GM21717 (cell line): Measurements from ENCODE around the gene PABPC1L.

Experiments
- ATAC-seq: cut with Tn5 transposase; IDR thresholded peaks from one replicate; pipeline ENCODE4 v1.9.1; 2021; ENCODE audit warnings: mild to moderate bottlenecking, moderate library complexity; ENCODE audit not compliant: unreplicated experiment

PABPC1L gene

GRCh38 chr20:44966030-44966961, 56.4 kb downstream of the PABPC1L start, which contains the start of gene STK4:
Gene STK4, plus strand, starts transcription at chr20:44966512. Its CDS starts 57 bp downstream, at chr20:44966569.
- peak; percentile 55 for ATAC-seq

GRCh38 chr20:44967207-44967807, 57.4 kb downstream of the PABPC1L start:
- ATAC-seq = no peak

- no peak for ATAC-seq
Observed at GRCh38 chr20:44969300-44969894, 59.5 kb downstream of the PABPC1L start.

DNA sequence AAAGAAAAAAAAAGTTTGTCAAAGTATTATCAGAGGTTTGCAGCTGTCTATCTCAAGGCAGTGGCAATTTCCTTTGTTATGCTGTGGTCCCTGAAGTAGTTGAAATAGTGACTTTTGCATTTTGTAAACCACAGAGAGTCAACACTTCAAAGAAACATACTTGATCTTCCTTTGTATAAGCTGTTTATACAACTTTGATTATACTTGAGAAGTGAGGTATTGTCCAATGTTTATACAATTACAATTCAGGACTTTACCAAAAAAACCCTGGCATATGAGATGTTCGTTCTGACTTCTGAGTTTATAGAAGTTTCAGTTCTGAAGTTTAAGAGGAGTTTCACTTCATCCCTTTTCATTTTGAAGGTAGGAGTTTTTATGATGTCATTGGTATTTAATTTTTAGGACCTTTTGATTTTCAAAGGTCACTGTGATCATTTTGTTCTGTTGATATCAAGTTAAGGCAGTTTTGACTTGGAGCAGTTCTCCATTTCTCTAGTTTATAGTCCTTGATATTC, 60.4 kb downstream of the PABPC1L start:
- no peak for ATAC-seq

DNA sequence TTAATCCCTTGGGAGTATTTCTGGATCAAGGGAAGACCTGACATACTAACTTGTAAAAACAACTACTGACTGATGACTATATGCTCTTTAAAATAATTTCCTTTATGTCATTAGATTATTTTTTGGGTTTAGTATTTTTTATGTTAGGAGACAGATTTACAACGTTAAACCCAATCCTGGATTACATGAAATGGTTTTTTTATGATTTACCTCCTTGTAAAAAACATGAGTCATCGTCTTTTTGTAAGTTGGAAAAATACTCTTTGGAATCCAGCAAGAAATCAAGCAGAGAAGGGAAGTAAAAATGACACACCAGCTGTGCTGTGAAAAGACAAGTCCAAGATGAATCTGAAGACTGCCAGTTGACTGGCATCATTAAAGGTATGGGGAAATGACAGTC, 63.2 kb downstream of the PABPC1L start:
- ATAC-seq = no peak

- no peak for ATAC-seq
Observed at GRCh38 chr20:44976698-44977097, 66.8 kb downstream of the PABPC1L start.

DNA sequence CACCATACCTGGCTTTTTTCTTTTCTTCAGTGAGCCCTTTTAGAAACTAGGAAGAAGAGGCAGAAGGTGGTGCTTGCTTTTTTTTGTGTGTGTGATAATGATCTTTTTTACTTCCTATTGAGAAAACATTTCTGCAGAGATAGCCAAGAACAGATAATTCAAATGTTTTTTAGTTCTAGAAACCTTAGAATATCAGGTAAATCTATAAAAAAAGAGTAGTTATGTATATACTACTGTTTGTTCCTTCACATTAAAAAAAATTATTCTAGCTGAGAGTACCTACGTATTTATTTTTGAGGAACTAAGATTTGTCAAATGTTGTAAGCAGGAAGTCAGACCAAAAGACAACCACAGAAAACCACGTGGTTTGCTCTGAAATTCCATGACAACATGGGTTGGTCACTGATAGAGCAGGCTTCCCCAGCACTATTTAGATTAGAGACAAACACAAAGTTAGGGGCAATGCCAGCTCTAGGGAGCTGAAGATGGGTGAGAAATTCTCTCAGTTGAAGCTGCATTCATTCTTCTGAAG, 69.3 kb downstream of the PABPC1L start:
- peak; percentile 71 for ATAC-seq

DNA sequence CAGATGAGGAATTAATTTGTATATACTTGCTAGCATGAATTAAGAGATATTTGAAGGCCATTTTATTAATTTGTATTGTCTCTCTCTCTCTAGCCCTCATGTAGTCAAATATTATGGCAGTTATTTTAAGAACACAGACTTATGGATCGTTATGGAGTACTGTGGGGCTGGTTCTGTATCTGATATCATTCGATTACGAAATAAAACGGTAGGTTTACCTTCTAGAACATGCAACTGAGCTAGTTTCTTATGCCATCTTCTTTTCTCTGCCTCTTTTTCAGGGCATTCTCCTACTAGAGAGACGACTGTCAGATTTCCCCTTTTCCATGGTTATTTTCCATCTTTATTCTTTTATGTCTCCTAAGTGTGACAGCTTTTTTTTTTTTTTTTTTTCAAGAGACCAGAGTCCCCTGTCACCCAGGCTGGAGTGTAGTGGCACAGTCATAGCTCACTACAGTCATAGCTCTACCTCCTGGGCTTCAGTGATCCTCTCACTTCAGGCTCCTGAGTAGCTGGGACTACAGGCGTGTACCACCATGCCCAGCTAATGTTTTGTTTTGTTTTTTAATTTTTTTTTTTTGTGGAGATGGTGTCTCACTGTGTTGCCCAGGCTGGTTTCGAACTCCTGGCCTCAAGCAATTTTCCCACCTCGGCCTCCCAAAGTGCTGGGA, 72.0 kb downstream of the PABPC1L start:
- ATAC-seq = no peak

DNA sequence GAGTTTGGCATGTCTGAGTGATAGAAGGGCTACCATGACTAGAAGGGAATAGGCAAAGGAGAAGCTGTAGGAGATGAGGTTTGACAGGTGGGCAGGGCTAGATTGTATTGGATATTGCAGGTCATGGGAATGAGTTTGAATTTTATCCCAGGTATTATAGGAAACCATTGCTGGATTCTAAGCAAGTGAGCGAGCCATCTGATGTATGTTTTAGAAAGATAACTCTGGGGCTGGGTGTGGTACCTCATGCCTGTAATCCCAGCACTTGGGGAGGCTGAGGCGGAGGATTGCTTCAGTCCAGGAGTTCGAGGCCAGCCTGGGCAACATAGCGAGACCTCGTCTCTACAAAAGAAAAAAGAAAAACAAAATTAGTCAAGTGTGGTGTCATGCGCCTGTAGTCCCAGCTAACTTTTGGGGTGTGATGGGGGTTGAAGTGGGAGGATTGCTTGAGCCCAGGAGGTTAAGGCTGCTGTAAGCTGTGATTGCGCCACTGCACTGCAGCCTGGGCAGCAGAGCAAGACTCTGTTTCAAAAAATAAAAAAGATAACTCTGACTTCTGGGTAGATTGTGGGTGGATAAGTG, 73.3 kb downstream of the PABPC1L start:
- ATAC-seq = no peak

DNA sequence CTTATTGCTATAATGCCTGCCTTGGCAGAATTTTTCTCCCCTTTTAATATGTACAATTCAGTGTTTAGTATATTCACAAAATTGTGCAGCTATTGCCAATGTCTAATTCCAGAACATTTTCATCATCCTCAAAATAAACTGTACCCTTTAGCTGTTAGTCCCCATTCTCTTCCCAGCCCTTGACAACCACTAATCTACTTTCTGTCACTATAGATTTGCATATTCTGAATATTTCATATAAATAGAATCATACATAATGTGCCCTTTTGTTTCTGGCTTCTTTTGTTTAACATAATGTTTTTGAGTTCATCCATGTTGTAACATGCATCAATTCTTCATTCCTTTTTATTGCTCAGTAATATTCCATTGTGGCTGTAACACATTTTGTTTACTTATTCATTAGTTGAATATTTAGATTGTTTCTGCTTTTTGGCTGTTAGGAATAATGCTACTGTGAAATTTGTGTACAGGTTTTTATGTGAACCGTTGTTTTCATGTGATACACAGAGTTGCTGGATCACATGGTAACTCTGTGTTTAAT, 78.8 kb downstream of the PABPC1L start:
- ATAC-seq = no peak
